Hematopoietic multipotent progenitor cell treated with erythropoietin and hydrocortisone succinate and interleukin-3 and kit ligand, for 8 days (in vitro differentiated cells): ENCODE measurements around the gene NSD1.
"Not testable (repeated sequence)": the region's sequence is repeated elsewhere in the genome, so short reads cannot be mapped to it uniquely, and the experiment has no call there.

Experiments
- DNase-seq: peaks from one replicate; pipeline ENCODE4 v3.0.0-alpha.2; 2015

NSD1 gene

GRCh38 chr5:177332031-177332895 lies 198.7 kb downstream of the NSD1 start:
- DNase-seq = no peak

- DNase-seq = no peak
Observed at GRCh38 chr5:177332896-177333260, 199.3 kb downstream of the NSD1 start.

GRCh38 chr5:177333420-177334154 lies 200.0 kb downstream of the NSD1 start:
- DNase-seq = no peak

GRCh38 chr5:177334155-177334551 lies 200.6 kb downstream of the NSD1 start:
- DNase-seq = no peak

GRCh38 chr5:177334781-177335700 lies 201.5 kb downstream of the NSD1 start:
- no peak for DNase-seq

GRCh38 chr5:177335701-177336065 lies 202.1 kb downstream of the NSD1 start:
- DNase-seq = no peak

GRCh38 chr5:177336112-177336511 lies 202.5 kb downstream of the NSD1 start:
- DNase-seq = peak; percentile 73

GRCh38 chr5:177336603-177337494 lies 203.3 kb downstream of the NSD1 start:
- no peak for DNase-seq

- no peak for DNase-seq
Observed at GRCh38 chr5:177338251-177339106, 204.9 kb downstream of the NSD1 start.

- DNase-seq = no peak
Observed at GRCh38 chr5:177339107-177339638, 205.6 kb downstream of the NSD1 start.

- DNase-seq = not testable (repeated sequence)
Observed at GRCh38 chr5:177343000-177343399, 209.4 kb downstream of the NSD1 start.

- DNase-seq = no peak
Observed at GRCh38 chr5:177343777-177344176, 210.2 kb downstream of the NSD1 start.

GRCh38 chr5:177344891-177345290 lies 211.3 kb downstream of the NSD1 start:
- no peak for DNase-seq

- DNase-seq = no peak
Observed at GRCh38 chr5:177346820-177347219, 213.2 kb downstream of the NSD1 start.

GRCh38 chr5:177347699-177348098 lies 214.1 kb downstream of the NSD1 start:
- DNase-seq = no peak

GRCh38 chr5:177349362-177349647 lies 215.7 kb downstream of the NSD1 start:
- DNase-seq = no peak

- no peak for DNase-seq
Observed at GRCh38 chr5:177349762-177350161, 216.2 kb downstream of the NSD1 start.
